CD1c-positive myeloid dendritic cell (primary cell): ENCODE measurements around the gene ACAD8.
"Not testable (repeated sequence)": the region's sequence is repeated elsewhere in the genome, so short reads cannot be mapped to it uniquely, and the experiment has no call there.

Source experiments
- DNase-seq: peaks from one replicate; pipeline ENCODE4 v3.0.0-alpha.2; 2016; ENCODE audit errors: extremely low spot score

ACAD8 gene

GRCh38 chr11:134238956-134239355, 14.4 kb upstream of the ACAD8 start:
- DNase-seq: no peak

- DNase-seq: no peak
Measured at GRCh38 chr11:134240592-134240991, 12.8 kb upstream of the ACAD8 start.

- no peak for DNase-seq
Measured at GRCh38 chr11:134242376-134242775, 11.0 kb upstream of the ACAD8 start.

GRCh38 chr11:134243913-134244312, 9.5 kb upstream of the ACAD8 start:
- no peak for DNase-seq

GRCh38 chr11:134244593-134244992, 8.8 kb upstream of the ACAD8 start:
- no peak for DNase-seq

- no peak for DNase-seq
Measured at GRCh38 chr11:134245434-134245833, 7.9 kb upstream of the ACAD8 start.

GRCh38 chr11:134246100-134246499, 7.3 kb upstream of the ACAD8 start:
- no peak for DNase-seq

GRCh38 chr11:134246678-134247077, 6.7 kb upstream of the ACAD8 start:
- no peak for DNase-seq

- no peak for DNase-seq
Measured at GRCh38 chr11:134248910-134249480, 4.4 kb upstream of the ACAD8 start.

- DNase-seq: peak; percentile 43
Measured at GRCh38 chr11:134250246-134250645, 3.1 kb upstream of the ACAD8 start.

GRCh38 chr11:134250675-134251074, 2.7 kb upstream of the ACAD8 start:
- DNase-seq: no peak

- DNase-seq: peak; percentile 52
Measured at GRCh38 chr11:134252346-134253187, 801 bp upstream of the ACAD8 start.

GRCh38 chr11:134254433-134255183, 1.2 kb downstream of the ACAD8 start:
- DNase-seq: peak; percentile 12

GRCh38 chr11:134255184-134255561, 1.8 kb downstream of the ACAD8 start:
- not testable (repeated sequence) for DNase-seq

GRCh38 chr11:134257101-134257500, 3.7 kb downstream of the ACAD8 start:
- DNase-seq: no peak

- DNase-seq: no peak
Measured at GRCh38 chr11:134258577-134258976, 5.2 kb downstream of the ACAD8 start.

- peak; percentile 17 for DNase-seq
Measured at GRCh38 chr11:134260503-134260902, 7.1 kb downstream of the ACAD8 start.

- no peak for DNase-seq
Measured at GRCh38 chr11:134260983-134261382, 7.6 kb downstream of the ACAD8 start.

- peak; percentile 21 for DNase-seq
Measured at GRCh38 chr11:134261626-134262488, 8.5 kb downstream of the ACAD8 start.

GRCh38 chr11:134264966-134265764, 11.8 kb downstream of the ACAD8 start:
- DNase-seq: no peak

- DNase-seq: no peak
Measured at GRCh38 chr11:134266440-134266839, 13.1 kb downstream of the ACAD8 start.
